GM21515 (cell line): ENCODE measurements around the gene TAF4.
"Not testable (repeated sequence)": the region's sequence is repeated elsewhere in the genome, so short reads cannot be mapped to it uniquely, and the experiment has no call there.

ENCODE experiments used
- ATAC-seq: cut with Tn5 transposase; IDR thresholded peaks from one replicate; pipeline ENCODE4 v1.9.1; 2021; ENCODE audit not compliant: unreplicated experiment

TAF4 gene

DNA sequence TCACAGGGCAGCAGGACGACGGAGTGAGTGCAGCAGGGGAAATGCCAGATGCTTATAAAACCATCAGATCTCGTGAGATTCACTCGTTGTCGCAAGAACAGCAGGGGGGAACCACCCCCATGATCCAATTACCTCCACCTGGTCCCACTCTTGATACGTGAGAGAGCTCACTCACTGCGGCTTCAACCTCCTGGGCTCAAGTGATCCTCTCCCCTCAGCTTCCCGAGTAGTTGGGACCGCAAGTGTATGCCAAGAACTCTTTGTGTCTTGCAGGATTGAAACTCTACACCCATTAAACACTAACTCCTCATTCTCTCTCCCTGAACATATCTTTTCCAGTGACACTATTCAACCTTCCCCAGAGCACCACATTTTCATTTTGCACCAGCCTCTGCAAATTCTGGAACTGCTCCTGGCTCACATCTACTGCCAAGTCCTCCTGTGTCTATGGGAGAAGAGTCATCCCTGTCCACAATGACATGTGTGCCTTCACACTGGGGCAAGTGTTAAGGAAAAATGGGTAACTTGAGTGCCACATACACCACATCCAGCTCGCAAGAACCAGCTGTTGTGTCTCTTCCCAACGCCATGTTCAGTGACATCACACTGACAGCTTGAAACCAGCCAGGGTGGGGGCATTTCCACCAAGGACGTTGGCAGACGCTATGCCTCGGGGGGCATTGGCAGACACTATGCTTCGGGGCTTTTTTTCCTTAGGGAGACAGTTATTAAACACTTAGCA, 14.7 kb upstream of the TAF4 start:
- no peak for ATAC-seq

DNA sequence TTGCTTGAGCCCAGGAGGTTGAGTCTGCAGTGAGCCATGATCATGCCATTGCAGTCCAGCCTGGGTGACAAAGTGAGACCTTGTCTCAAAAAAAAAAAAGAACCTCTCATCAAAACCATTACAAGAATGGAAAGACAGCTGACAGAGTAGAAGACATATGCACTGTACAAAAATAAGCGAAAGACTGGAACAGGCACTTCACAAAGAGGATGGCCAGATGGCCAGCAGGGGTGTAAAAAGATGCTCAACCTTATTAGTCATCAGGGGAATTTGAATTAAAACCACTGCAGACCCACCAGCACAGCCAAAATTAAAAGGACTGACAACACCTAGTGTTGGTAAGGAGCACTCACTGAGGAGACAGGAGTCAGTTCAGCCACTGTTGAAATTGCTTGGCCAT, 13.5 kb upstream of the TAF4 start:
- ATAC-seq = no peak

DNA sequence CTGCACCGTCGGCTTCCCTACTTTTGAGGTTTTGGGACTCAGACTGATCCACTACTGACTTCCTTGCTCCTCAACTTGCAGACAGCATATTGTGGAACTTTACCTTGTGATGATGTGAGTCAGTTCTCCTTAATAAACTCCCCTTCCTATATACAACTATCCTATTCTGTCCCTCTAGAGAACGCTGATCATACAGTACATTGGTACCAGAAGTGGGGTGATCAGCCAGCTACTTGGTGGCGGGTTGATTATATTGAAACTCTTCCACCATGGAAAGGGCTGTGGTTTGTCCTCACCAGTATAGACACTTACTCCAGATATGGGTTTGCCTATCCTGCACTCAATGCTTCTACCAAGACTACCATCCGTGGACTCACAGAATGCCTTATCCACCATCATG, 7.6 kb upstream of the TAF4 start:
- no peak for ATAC-seq

DNA sequence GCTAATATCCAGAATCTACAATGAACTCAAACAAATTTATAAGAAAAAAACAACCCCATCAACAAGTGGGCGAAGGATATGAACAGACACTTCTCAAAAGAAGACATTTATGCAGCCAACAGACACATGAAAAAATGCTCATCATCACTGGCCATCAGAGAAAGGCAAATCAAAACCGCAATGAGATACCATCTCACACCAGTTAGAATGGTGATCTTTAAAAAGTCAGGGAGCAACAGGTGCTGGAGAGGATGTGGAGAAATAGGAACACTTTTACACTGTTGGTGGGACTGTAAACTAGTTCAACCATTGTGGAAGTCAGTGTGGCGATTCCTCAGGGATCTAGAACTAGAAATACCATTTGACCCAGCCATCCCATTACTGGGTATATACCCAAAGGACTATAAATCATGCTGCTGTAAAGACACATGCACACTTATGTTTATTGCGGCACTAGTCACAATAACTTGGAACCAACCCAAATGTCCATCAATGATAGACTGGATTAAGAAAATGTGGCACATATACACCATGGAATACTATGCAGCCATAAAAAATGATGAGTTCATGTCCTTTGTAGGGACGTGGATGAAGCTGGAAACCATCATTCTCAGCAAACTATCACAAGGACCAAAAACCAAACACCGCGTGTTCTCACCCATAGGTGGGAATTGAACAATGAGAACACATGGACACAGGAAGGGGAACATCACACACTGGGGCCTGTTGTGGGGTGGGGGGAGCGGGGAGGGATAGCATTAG, 6.2 kb upstream of the TAF4 start:
- not testable (repeated sequence) for ATAC-seq

DNA sequence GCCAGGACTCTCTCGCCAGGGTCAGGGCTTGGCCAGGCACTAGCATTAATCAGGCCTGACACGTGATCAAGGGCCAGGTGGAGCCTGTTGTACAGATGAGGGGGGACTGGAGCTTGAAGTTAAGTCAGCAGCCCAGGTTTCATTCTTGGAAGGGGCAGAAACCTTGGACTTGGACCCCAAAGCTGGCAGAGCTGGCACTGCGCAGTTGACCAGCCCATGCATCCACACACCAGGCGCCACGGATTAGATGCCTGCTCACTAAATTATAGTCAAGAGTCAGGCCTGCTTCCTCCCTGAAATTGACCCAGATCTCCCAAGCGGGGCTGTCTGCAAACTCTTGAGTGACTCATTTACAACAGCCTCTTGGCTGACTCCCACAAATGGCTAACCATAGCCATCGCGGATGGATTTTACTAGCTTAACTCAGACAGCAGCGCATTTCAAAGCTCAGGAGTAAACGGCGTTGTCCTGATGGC, 4.1 kb upstream of the TAF4 start:
- no peak for ATAC-seq

DNA sequence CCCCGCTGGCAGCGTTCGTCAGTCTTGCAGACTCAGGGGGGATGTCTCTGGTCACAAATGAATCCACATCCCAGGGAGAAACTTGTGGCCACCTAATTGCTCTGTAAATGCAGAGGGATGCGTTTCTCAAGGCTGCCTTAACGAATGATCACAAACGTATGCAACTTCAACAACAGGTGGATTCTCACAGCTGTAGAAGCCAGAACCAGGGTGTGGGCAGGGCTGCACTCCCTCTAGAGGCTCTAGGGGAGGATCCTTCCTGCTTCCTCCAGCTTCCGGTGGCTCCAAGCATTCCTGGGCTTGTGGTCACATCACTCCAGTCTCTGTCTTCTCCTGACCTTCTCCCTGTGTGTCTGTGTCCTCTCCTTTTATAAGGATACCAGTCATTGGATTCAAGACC, 3.3 kb upstream of the TAF4 start:
- no peak for ATAC-seq

DNA sequence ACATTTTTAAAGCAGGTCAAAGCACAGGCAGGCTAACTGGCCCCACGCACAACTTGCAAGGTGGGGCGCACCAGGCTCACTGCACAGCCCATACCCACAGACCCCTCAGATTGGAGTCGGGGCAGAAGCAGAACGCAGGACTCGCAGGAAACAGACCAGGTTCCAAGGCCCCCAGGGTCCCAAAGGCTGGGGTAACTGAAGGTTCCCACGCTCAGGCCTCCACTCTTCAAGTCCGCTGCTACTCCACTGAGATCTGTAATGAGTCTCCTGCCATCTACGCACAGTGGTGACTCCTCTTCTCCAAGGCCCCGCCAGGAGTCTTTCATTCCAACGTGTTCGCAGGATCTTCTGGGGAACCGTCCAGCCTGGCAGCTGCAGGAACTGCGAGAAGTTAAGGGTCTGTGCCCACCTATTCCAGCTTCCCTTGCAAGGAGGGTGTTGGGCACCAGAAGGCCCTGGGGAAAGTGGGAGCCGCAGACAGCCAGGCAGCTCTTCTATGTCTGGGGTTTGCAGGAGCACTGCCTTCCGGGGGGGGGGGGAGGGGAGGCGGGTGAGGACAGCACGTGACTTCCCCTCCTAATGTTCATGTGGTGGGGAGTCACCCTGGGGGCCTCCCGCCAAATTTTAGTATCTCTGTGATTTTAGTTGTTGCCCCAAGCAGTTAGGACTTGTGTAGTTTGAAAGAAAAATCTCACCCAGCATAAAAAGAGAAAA, 2.0 kb upstream of the TAF4 start:
- ATAC-seq = no peak

DNA sequence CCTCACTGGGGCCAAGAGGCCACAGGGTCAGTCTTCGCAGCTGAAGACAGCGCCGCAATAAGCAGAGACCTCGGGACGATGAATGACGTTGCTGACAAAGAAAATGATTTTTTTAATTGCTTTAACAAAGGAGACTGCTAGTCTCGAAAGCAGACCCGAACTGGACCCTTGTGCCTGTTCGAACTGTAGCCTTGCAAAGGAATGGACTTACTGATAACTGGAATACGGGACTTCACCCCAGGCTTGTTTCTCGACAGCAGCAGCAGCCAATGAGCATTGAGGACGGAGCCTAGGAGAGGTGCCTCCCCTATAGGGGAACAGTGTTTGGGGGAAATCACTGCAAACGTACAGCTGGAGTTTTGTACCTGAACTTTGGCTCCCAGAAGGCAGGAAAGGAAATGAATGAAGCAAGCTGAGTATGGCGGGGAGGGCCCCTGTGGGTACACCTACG, 1.3 kb upstream of the TAF4 start:
- ATAC-seq = no peak

DNA sequence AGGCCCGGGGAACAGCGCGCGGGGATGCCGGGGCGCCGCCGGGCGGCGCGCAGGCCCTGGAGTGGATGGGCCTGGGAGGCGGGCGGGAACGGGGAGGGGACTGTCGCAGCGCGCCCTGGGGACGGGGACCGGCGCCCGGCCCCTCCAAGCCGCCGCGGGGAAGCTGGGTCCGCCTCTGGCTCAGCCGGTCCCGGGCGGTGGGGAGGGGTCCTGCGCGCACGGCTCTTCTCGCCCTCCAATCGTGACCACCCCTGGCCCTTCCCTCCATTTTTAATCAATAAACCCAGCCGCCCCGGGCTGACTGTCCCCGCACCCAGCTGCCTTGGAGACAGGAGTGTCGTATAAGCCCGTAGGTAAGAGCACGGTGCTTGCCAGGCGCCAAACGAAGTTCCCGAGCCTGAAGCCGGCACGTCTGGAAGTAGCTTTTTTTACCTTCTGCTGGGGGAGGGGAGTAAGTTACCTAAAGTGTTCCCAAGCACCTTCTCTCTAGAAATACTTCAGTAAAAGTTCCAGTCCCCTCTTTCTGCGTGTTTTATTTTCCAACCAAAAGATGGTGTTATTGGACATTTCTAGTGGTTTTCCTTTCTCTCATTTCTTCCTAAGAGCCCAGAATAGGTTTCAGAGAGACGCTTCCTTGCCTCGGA, 780 bp upstream of the TAF4 start:
- peak; percentile 34 for ATAC-seq

DNA sequence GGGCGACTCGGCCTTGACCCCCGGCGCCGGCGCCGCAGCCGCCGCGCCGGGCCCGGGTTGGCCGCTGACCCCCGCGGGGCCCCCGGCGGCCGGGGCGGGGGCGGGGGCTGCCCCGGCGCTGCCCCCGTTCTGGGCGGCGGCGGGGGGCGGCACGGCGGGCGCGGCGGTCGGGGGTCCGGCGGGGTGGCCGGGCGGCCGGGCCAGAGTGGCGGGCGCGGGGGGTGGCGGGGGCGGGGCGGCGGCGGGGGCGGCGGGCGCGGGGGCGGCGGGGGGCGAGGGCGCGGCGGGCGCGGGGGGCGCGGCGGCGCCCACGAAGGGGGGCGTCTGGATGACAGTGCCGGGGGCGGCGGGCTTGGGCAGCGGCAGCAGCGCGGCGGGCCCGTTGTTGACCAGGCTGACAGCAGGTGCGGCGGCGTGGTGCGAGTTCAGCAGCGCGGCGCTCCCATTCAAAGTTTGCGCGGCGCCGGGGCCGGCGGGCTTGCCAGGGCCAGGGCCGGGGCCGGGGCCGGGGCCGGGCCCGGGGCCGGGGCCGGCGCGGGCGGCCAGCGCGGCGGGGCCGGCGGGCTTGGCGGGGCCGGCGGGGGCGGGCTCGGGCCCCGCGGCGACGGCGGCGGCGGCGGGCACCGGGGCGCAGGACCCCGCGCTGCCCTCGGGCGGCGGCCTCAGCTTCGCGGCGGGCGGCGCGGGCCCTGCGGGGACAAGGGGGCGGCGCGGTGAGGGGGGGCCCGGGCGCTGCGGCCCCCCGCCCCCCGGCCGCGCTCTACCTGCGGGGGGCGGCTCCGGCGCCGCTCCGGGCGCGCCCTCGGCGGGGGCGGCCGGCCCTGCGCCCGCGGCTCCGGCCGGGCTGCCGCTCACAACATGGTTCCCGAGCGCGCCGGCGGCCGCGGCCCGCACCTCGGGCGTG, 659 bp downstream of the TAF4 start:
- peak; percentile 31 for ATAC-seq

DNA sequence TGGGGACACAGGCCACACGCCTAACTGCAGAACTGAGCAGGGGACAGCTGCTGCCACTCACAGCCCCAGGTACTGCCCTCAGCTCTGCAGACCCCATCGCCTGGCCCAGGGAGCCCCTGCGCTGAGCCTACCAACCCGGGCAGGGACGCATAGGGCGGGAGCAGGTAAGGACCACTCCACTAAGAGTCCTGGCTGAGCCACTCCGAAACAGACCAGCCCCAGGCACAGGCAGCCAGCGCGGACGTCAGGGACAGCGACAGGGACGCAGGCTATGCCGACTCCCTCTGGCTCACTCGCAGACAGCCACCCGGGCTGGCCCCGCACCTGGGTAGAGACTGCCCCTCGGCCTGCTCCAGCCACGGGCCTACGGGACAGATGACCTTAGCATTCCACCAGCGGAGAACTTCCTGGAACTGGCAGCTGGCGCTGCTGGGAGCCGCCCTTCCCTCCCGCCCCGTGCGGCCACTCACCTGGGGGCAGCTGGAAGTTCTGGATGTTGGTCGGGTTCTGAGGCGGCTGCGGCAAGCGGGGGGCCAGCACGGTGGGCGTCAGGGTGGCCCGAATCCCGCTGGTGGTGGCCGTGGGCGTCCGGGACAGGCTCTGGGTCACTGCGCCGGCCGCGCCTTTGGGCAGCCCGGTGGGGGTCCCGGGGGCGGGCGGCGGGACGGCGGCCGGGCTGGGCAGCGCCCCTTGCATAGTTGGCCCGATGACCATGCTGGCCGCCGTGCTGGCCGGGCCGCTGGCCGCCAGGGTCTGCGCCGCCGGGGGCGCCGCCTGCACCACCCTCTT, 1.5 kb downstream of the TAF4 start:
- no peak for ATAC-seq

DNA sequence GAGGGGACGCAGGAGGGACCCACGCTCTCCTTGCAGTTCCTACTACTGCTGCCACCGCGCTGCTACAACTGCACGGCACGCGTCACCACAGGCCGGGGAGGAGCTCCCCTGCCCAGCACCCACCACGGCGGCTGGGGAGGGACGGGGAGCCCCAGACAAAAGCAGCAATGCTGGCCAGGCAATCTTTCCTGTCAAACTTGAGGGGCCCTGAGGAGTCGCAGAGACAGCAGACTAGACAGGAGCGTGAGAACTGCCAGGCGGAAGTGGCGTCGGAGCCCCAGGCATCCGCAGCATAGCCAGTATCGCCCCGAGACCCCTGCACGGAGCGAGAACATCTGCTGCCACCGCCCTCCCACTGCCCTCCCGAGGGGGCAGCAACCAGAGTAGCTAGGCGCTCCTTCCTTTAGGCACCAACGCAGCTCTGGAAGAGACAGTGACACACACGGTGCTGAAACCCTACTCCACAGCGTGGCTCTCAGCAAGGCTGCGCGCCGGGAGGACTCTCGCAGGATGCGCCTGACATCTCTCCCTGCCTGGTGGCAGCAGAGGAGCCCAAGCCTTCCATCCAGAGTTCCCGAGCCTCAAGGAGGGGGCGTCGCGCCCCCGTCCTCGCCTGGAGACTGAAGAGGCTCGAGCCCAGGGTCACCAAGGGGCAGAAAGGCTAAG, 2.2 kb downstream of the TAF4 start:
- ATAC-seq = no peak

DNA sequence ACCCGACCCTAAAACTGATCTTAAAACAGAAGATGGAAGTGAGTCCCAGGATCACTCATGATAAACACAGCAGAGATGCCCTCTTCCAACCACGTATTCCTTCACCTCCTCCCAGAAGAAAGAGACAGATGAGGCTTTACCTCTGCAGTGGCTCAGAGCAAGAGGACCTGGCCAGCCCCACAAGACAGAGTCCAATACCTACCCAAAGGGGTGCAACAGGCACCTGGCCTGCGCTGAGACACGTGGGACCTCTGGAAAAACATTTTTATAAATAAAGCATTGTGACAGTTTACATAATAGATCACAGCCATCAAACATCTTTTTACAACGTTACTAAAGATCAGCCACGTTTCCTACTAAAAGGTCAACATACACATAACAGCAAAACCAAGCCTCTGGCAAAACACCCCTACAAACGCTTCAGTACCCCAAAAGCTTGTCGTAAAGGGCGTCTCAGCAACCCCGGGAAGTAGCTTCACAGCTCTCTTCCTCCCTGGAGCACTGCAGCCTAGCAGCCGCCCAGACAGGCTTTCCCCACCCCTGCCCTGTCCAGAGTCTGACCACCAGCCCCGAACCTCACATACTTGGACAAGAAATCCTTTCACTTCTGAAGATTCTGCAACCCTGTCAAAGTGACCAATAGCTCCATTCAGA, 2.9 kb downstream of the TAF4 start:
- ATAC-seq = no peak

DNA sequence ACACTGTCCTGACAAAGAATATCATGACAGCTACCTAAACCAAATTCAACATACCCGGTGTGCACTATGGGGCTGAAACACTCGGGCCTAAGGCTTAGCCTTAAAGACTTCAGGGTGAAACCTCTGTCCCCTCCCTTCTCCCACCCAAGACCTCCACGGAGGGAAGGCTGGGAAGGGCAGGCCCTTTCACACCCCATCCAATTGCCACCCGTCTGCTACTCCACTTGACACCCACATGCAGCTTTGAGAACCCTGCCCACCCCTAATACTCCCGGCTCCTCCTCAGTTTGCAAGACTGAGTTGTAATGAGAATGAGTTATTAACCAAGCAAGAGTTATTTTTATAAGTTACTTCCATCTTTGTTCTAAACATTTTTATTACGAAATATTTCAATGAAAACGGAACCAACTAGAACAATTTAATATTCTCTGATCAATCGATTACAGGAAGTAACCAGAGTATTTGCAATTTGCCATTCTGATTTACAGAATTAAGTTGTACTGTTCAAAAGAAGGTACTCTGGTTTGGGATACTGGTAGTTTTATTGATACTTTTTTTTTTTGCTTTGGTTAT, 3.7 kb downstream of the TAF4 start:
- no peak for ATAC-seq

DNA sequence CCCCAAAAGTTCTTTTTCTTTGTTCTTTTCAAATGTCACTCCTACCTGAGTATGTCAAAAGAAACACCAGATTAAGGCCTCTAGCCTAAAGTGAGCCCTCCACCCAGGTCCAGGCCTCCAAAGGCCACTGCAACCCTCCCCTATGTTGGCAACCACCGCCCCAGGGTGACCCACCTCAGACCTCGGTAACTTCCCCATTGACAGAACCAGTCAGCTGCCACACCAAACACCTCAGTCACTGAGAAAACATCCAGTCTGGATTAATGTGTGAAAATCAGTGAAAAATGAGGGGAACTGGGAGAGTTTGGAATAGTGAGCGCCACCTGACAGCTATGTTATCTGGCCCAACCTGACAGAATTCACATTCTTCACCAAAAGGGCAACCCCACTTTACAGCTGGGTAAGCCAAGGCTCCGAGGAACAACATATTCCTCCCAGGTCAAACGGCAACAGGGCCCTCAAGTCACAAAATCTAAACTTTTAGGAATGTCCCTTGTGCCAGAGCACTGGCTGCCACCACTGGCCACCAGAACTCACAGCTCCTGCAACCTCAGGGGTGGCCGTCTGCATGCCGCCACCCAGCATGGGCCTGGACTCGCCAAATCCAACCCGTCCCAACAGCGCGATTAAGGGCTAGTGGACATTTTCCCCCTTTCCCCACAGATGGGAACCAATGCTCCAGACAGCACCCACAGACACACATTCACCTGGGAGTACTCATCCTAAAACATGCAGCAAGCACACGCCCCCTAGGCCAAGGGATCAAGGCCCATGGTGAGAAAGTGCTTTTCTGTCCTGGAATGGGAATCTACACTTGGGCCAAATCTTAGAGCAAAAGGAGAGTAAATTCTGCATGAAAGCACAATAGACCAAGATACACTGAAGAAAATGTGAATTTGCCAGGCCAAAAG, 4.8 kb downstream of the TAF4 start:
- no peak for ATAC-seq

DNA sequence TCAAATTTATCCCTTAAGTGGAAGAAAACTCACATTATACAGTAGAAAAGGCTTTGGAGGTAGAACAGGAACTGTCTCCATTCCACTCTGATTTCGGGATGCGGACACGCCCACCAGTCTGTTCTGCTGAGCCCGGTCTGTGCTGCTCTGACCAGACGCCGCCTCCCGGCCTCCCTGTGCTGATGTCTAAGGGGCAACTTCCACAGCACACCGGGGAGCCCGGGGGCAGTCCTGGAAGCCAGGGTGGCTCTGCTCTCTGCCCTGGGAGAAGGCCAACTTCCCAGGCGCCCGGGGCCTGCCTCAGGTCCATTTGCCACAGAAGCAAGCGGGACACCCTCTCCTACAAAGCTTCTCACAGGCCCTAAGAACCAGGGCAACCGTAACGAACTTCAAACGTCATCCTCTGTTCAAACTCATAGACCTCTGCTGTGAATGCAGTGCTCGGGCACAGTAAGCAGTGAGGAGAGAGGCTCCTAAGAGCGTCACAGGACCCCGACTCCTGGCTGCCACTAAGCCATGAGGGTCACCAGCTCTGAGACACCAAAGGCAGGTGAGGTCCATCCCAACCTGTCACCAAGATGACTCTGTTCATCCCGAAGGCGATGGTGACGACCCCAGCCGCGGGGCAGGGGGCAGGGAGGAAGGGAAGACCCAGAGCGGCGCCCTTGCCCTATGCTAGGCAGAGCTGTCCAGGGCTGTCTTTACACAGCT, 5.6 kb downstream of the TAF4 start:
- no peak for ATAC-seq
